Measurements from ENCODE around the gene SEMA3A.
"Not testable (repeated sequence)": the region's sequence is repeated elsewhere in the genome, so short reads cannot be mapped to it uniquely, and the experiment has no call there.

SEMA3A gene

GRCh38 chr7:84224505-84224904 is 29.9 kb upstream of the SEMA3A start (continued):
- no peak for TF ChIP-seq PATZ1 (CRISPR knock-in tag; IDR thresholded peaks at IDR 0.05; ENCODE audit: borderline replicate concordance)
- no peak for TF ChIP-seq GLIS3 (CRISPR knock-in tag; IDR thresholded peaks at IDR 0.05)
- no peak for TF ChIP-seq ESRRG (CRISPR knock-in tag; IDR thresholded peaks at IDR 0.05)
- no peak for TF ChIP-seq ZFP3 (CRISPR knock-in tag; IDR thresholded peaks at IDR 0.05)
- no peak for TF ChIP-seq CSRNP3 (CRISPR knock-in tag; IDR thresholded peaks at IDR 0.05)
- no peak for TF ChIP-seq RARB (CRISPR knock-in tag; IDR thresholded peaks at IDR 0.05)
- no peak for TF ChIP-seq SNAI2 (CRISPR knock-in tag; IDR thresholded peaks at IDR 0.05)
- TF ChIP-seq ZNF565 (CRISPR knock-in tag; conservative IDR thresholded peaks at IDR 0.05; ENCODE audit: low read depth) = no peak
- TF ChIP-seq TCF4 (CRISPR knock-in tag; IDR thresholded peaks at IDR 0.05; ENCODE audit: borderline replicate concordance) = no peak

GRCh38 chr7:84219310-84219709 is 24.7 kb upstream of the SEMA3A start:
- TF ChIP-seq ZC3H10 (CRISPR knock-in tag; IDR thresholded peaks at IDR 0.05) (no peak), RARB (CRISPR knock-in tag; IDR thresholded peaks at IDR 0.05) (no peak)
- no peak for ATAC-seq

GRCh38 chr7:84218681-84219080 is 24.1 kb upstream of the SEMA3A start:
- ATAC-seq = no peak
- TF ChIP-seq ZNF70 (CRISPR knock-in tag; IDR thresholded peaks at IDR 0.05) = no peak

GRCh38 chr7:84216472-84216871 is 21.9 kb upstream of the SEMA3A start:
- TF ChIP-seq ISL1 (CRISPR knock-in tag; IDR thresholded peaks at IDR 0.05) = peak; percentile 66
- TF ChIP-seq ZC3H10 (CRISPR knock-in tag; IDR thresholded peaks at IDR 0.05) = no peak
- no peak for TF ChIP-seq TOX (CRISPR knock-in tag; IDR thresholded peaks at IDR 0.05; ENCODE audit: borderline replicate concordance)
- no peak for TF ChIP-seq CREB5 (CRISPR knock-in tag; IDR thresholded peaks at IDR 0.05; ENCODE audit: low read depth)
- TF ChIP-seq POU6F1 (CRISPR knock-in tag; IDR thresholded peaks at IDR 0.05; ENCODE audit: borderline replicate concordance, low read depth) = peak; percentile 50; the same call in 1 of the 2 replicates
- peak; percentile 76 for ATAC-seq

GRCh38 chr7:84214757-84215156 is 20.2 kb upstream of the SEMA3A start:
- not testable (repeated sequence) for ATAC-seq

GRCh38 chr7:84210301-84210700 is 15.7 kb upstream of the SEMA3A start:
- ATAC-seq = no peak
- TF ChIP-seq TOX (CRISPR knock-in tag; IDR thresholded peaks at IDR 0.05; ENCODE audit: borderline replicate concordance) = no peak
- no peak for TF ChIP-seq CREB5 (CRISPR knock-in tag; IDR thresholded peaks at IDR 0.05; ENCODE audit: low read depth)
- TF ChIP-seq POU6F1 (CRISPR knock-in tag; IDR thresholded peaks at IDR 0.05; ENCODE audit: borderline replicate concordance, low read depth) = no peak
- no peak for TF ChIP-seq PPARA (CRISPR knock-in tag; IDR thresholded peaks at IDR 0.05; ENCODE audit: borderline replicate concordance)
- no peak for TF ChIP-seq GLIS3 (CRISPR knock-in tag; IDR thresholded peaks at IDR 0.05)
- TF ChIP-seq SNAI2 (CRISPR knock-in tag; IDR thresholded peaks at IDR 0.05) = no peak
- no peak for TF ChIP-seq ZNF70 (CRISPR knock-in tag; IDR thresholded peaks at IDR 0.05)
- no peak for TF ChIP-seq CSDC2 (CRISPR knock-in tag; IDR thresholded peaks at IDR 0.05)
- no peak for TF ChIP-seq TSHZ2 (CRISPR knock-in tag; IDR thresholded peaks at IDR 0.05)
- TF ChIP-seq CSRNP3 (CRISPR knock-in tag; IDR thresholded peaks at IDR 0.05) = no peak
